Head of caudate nucleus (tissue), 42 donors: ENCODE data around the gene EP400.
A peak's percentile ranks its signal among the peaks of the same experiment; 100 is the strongest.

ENCODE experiments used
- DNase-seq, 42 donors: peaks; one replicate each; pipeline versions ENCODE4 v3.0.0 to v3.0.0-alpha.2; 2020 to 2021; ENCODE audit warnings: mixed read lengths in 7 of 42
- intact Hi-C: fragments of 100-400 bp; cut with DNase I; formaldehyde crosslinking; loops from one replicate; pipeline ENCODE4 v1.15.0; 2022

Gene EP400

GRCh38 chr12:131994589-131994988, 44.8 kb downstream of the EP400 start:
- no peak for DNase-seq
- intact Hi-C loops, result no loop called here

GRCh38 chr12:132000286-132000872, 50.6 kb downstream of the EP400 start:
- intact Hi-C loops, result no loop called here
- no peak for DNase-seq

GRCh38 chr12:132003846-132004245, 54.1 kb downstream of the EP400 start:
- intact Hi-C loops, result no loop called here

GRCh38 chr12:132004946-132005345, 55.2 kb downstream of the EP400 start:
- intact Hi-C loops, result no loop called here
- peak in 2 of 42 donors; percentile 21 to 22 for DNase-seq

More at GRCh38 chr12:132003846-132004245, 54.1 kb downstream of the EP400 start:
- DNase-seq, result no peak

- intact Hi-C loops, result no loop called here
These were observed 56.4 kb downstream of the EP400 start for GRCh38 chr12:132006056-132006680.

GRCh38 chr12:132007041-132007440, 57.3 kb downstream of the EP400 start:
- intact Hi-C loops, result no loop called here
- peak in 1 of 42 donors; percentile 4 for DNase-seq

More at GRCh38 chr12:132006056-132006680, 56.4 kb downstream of the EP400 start:
- DNase-seq, result no peak

DNA sequence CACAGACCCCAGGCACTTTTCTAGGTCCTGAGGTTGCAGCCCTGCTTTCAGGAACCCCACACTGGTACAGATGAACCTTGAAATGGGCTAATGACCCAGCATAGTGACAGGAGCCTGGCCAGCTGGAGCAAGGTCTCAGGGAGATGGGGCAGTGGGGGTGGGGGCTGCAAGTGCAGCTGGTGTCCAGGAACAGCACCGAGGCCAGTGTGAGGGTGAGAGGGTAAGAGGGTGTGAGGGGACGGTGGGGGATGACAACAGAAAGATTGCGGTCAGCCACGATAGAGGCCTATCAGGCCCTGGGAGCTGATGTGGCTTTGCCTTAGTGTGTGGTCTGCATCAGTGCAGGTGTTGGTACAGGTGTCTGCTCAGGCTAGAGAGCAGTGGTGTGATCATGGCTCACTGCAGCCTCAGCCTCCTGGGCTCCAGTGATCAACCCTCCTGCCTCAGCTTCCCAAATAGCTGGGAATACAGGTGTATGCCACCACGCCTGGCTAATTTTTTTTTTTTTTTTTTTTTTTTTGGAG, 59.7 kb downstream of the EP400 start:
- DNase-seq, result peak in 1 of 42 donors; percentile 16
- intact Hi-C loops, result no loop called here

DNA sequence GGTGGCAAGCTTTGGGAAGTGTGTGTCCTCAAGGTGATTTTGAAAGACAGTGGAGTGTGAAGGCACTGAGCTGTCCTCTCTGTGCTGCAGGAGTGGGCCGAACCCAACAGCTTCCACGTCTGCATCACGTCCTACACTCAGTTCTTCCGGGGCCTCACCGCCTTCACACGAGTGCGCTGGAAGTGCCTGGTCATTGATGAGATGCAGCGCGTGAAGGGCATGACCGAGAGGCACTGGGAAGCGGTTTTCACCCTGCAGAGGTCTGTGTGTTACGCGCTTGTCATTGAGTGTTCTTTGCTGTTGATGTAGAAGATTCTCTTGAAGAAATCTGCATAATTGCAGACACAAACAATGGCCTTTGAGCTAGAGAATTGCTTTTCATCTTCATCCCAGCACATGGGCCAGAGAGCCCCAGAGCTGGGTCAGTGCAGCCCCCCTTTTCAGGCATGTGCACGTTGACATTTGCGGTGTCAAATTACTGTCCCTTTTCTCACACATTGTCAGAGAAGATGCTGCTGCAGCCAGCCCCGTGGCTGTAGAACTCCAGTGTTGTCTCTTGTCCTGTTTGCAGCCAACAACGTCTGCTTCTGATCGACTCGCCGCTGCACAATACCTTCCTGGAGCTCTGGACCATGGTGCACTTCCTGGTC, 63.3 kb downstream of the EP400 start:
- peak in 1 of 42 donors; percentile 41 for DNase-seq
- intact Hi-C loops, result no loop called here

- peak in 1 of 42 donors; percentile 42 for DNase-seq
- intact Hi-C loops, result no loop called here
These were observed 64.6 kb downstream of the EP400 start for GRCh38 chr12:132014092-132014914.

GRCh38 chr12:132014915-132015280, 65.2 kb downstream of the EP400 start:
- peak in 2 of 42 donors; percentile 34 to 36 for DNase-seq
- intact Hi-C loops, result no loop called here

- intact Hi-C loops, result no loop called here
- no peak for DNase-seq
These were observed 66.1 kb downstream of the EP400 start for GRCh38 chr12:132015686-132016430.

DNA sequence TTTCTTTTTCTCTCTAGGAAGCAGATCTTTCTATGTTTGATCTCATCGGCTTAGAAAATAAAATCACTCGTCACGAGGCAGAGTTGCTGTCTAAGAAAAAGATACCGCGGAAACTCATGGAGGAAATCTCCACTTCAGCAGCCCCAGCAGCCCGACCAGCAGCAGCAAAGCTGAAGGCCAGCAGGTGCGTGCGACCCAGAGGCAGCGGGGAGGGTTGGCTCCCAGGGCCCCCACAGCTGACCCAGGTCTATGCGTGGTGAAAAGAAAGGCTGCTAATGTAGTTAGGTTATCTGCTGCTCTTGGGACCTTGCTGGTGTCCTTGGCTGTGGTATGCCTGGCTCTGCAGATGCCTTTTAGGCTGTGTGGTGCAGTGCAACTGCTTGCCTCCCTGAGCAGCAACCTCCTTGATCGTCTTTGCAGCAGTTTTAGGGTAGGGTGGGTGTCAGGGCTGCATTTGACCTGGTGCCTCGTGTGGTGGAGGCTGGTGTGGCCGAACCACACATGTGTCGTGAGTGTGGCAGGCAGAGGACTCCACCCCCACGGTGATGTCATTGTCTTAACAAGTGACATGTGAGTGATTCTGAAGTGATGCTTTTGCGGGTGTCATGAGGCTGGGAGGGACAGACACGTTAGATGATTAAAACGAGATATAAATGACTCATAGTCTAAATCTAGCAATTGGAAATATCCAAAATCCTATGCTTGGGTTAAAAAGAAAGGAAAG, 68.6 kb downstream of the EP400 start:
- intact Hi-C loops, result no loop called here
- peak in 35 of 42 donors; percentile 20 to 86 (median 52) for DNase-seq

DNA sequence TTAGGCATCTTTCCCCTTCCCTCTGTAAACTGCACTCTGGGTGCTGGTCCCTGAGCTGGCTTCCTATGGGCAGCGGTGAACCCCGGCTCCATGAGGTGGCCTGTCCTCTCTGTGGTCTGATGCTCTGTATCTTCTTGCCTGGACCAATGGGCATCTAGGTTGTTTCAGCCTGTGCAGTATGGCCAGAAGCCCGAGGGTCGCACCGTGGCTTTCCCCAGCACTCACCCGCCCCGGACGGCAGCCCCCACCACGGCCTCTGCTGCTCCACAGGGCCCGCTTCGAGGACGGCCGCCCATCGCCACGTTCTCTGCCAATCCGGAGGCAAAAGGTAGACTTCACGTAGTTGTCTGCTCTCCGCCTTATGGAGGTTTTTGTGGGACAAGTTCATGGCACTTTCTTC, 70.1 kb downstream of the EP400 start:
- no peak for DNase-seq
- intact Hi-C loops, result no loop called here

DNA sequence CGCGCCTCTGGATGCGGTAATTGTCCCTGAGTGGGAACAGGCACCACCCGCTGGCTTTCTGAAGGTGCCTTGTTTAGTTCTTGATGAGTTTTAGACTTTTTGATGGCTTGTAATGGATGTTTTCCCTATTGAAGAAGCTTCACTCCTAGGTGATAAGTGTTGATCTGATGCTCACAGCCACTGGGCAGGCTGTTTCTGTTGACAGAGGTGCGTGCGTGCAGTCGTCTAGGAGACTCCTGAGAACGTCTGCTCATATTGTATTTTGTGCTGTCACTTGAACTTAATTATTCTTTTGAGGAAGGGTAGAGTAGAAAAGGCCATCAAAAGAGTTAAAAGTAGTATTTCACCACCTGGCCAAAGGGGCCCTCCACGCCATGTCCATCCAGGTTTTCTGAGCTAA, 70.5 kb downstream of the EP400 start:
- no peak for DNase-seq
- intact Hi-C loops, result no loop called here

DNA sequence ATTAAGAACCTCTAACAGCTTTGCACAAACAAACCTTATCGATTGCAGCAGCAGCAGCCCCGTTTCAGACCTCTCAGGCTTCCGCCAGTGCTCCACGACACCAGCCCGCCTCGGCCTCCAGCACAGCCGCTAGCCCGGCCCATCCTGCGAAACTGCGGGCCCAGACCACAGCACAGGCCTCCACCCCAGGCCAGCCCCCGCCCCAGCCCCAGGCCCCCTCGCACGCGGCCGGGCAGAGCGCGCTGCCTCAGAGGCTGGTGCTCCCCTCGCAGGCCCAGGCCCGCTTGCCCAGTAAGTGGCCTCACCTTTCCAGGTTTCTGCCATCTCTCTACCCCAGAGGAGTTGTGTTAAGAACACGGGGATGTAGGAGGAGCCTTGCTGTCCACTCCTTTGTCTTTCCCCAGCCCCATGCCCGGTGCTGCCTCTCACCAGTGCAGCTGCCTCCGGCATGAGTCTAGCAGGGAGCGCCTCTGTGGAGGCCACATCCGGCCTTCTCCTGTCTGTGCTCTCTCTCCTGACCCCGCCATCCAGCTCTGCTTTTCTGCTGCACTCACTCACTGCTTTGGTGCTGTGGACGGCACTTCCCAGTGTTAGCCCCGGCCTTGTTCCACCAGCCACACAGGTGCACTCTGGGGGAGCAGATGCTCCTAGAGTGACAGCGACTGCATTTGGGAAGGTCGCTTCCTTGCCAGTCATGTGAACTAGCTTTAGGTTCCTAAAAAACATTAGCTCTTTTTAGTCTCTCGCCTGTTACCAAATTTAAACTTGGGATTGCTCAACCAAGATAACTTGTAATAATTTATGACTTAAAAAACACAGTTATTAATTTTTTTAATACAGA, 71.5 kb downstream of the EP400 start:
- DNase-seq, result peak in 9 of 42 donors; percentile 21 to 55 (median 32)
- intact Hi-C loops, result no loop called here

GRCh38 chr12:132021965-132022364, 72.2 kb downstream of the EP400 start:
- intact Hi-C loops, result no loop called here
- peak in 5 of 42 donors; percentile 13 to 59 (median 39) for DNase-seq

DNA sequence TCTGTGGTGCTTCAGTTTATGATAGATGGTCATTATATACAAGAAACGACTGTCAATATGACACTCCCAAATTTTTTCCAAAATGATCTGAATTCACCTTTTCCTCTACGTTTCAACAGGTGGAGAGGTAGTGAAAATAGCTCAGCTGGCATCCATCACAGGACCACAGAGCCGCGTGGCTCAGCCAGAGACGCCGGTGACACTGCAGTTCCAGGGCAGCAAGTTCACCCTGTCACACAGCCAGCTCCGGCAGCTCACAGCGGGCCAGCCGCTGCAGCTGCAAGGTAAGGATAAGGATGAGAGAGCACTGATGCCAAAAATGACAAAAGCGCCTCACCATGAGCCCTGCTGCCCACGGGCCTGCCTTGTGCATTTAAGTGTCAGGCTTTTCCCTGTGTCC, 73.9 kb downstream of the EP400 start:
- intact Hi-C loops, result no loop called here
- no peak for DNase-seq
